Neuronal stem cell (in vitro differentiated cells): ENCODE measurements around the gene CARHSP1.
"Not testable (repeated sequence)": the region's sequence is repeated elsewhere in the genome, so short reads cannot be mapped to it uniquely, and the experiment has no call there.

Source experiments
- DNase-seq: peaks from one replicate; pipeline ENCODE4 v3.0.0-alpha.2; 2013; ENCODE audit warnings: low spot score
- H2AFZ ChIP-seq: one replicate; pipeline ENCODE4 v1.6.1; 2013; ENCODE audit warnings: mild to moderate bottlenecking, low read length, inconsistent platforms
- H2AK5ac ChIP-seq: 2 replicates; pipeline ENCODE4 v1.6.1; 2013; ENCODE audit warnings: low read depth, mild to moderate bottlenecking, inconsistent platforms, low read length, moderate library complexity, mixed read lengths
- H2BK120ac ChIP-seq: 2 replicates; pipeline ENCODE4 v1.6.1; 2013; ENCODE audit warnings: low read depth, mild to moderate bottlenecking, inconsistent platforms, low read length, moderate library complexity, mixed read lengths
- H2BK12ac ChIP-seq: one replicate; pipeline ENCODE4 v1.6.1; 2013; ENCODE audit warnings: low read length, inconsistent platforms
- H2BK15ac ChIP-seq: 2 replicates; pipeline ENCODE4 v1.6.1; 2013; ENCODE audit warnings: mild to moderate bottlenecking, low read length, inconsistent platforms, mixed read lengths
- H2BK5ac ChIP-seq: one replicate; pipeline ENCODE4 v1.6.1; 2013; ENCODE audit warnings: inconsistent platforms, mild to moderate bottlenecking, low read length, moderate library complexity
- H3K14ac ChIP-seq: one replicate; pipeline ENCODE4 v1.6.1; 2013; ENCODE audit warnings: low read length, inconsistent platforms
- H3K18ac ChIP-seq: 2 replicates; pipeline ENCODE4 v1.6.1; 2013; ENCODE audit warnings: low read length, inconsistent platforms
- H3K23ac ChIP-seq: 2 replicates; pipeline ENCODE4 v1.6.1; 2013; ENCODE audit warnings: low read depth, mild to moderate bottlenecking, mixed read lengths, low read length, inconsistent platforms; ENCODE audit not compliant: poor library complexity
- H3K27ac ChIP-seq: replicated peaks from 3 replicates; pipeline ENCODE4 v1.5.1; 2013; ENCODE audit warnings: low read length, inconsistent platforms
- H3K27me3 ChIP-seq, 3 experiments: 2 replicates each; pipeline ENCODE4 v1.6.1; 2013; ENCODE audit warnings: low read length in 3 of 3, mild to moderate bottlenecking in 2 of 3, inconsistent platforms in 1 of 3, low read depth in 1 of 3, mixed read lengths in 1 of 3, moderate library complexity in 1 of 3; ENCODE audit not compliant: control insufficient read depth in 3 of 3, insufficient read depth in 3 of 3
- H3K36me3 ChIP-seq, 2 donors: replicated peaks in 1 of 2; 2 replicates each; pipeline ENCODE4 v1.6.1; 2013; ENCODE audit warnings: low read length in 2 of 2; ENCODE audit not compliant: control insufficient read depth in 2 of 2, insufficient read depth in 2 of 2
- H3K4ac ChIP-seq: 2 replicates; pipeline ENCODE4 v1.6.1; 2013; ENCODE audit warnings: inconsistent platforms, mild to moderate bottlenecking, low read length, moderate library complexity
- H3K4me1 ChIP-seq, 2 donors: 1 replicate in 1 of 2; 2 replicates in 1 of 2; pipeline ENCODE4 v1.6.1; 2013; ENCODE audit warnings: low read length in 2 of 2, low read depth in 1 of 2; ENCODE audit not compliant: control insufficient read depth in 2 of 2, insufficient read depth in 1 of 2
- H3K4me2 ChIP-seq: one replicate; pipeline ENCODE4 v1.6.1; 2013; ENCODE audit warnings: mild to moderate bottlenecking, low read length, inconsistent platforms; ENCODE audit not compliant: insufficient read depth, poor library complexity, severe bottlenecking
- H3K4me3 ChIP-seq, 2 donors: 2 replicates each; pipeline ENCODE4 v1.5.1; 2013; ENCODE audit warnings: low read length in 2 of 2, mild to moderate bottlenecking in 2 of 2, inconsistent platforms in 1 of 2, moderate library complexity in 1 of 2
- H3K79me1 ChIP-seq: one replicate; pipeline ENCODE4 v1.6.1; 2013; ENCODE audit warnings: low read depth, mild to moderate bottlenecking, inconsistent platforms, low read length, moderate library complexity
- H3K9ac ChIP-seq: one replicate; pipeline ENCODE4 v1.6.1; 2013; ENCODE audit warnings: mild to moderate bottlenecking, low read depth, low read length, inconsistent platforms; ENCODE audit not compliant: poor library complexity
- H3K9me3 ChIP-seq, 2 donors: replicated peaks in 1 of 2; 2 replicates each; pipeline versions ENCODE3 to v1.6.1; 2013; ENCODE audit warnings: low read length in 2 of 2, mild to moderate bottlenecking in 2 of 2, inconsistent platforms in 1 of 2, low read depth in 1 of 2, mixed read lengths in 1 of 2, moderate library complexity in 1 of 2; ENCODE audit not compliant: control insufficient read depth in 2 of 2, insufficient read depth in 1 of 2
- H4K8ac ChIP-seq: one replicate; pipeline ENCODE4 v1.6.1; 2013; ENCODE audit warnings: low read depth, mild to moderate bottlenecking, inconsistent platforms, low read length, moderate library complexity
- H4K91ac ChIP-seq: one replicate; pipeline ENCODE4 v1.6.1; 2013; ENCODE audit warnings: low read length, low read depth, mild to moderate bottlenecking, inconsistent platforms; ENCODE audit not compliant: poor library complexity
- WGBS, 2 donors: extraction: QIAGEN DNeasy Blood & Tissue Kit; methylation state at CpG; one replicate each; pipeline ENCODE4 v1.1.7; 2013; ENCODE audit warnings: missing lambda C conversion rate in 2 of 2, mixed read lengths in 1 of 2; ENCODE audit not compliant: insufficient read length in 2 of 2, insufficient replicate concordance in 1 of 2; ENCODE audit errors: extremely low coverage in 2 of 2; 5-methylcytosine and 5-hydroxymethylcytosine counted together

The CARHSP1 gene

GRCh38 chr16:8869988-8870241 is 1.1 kb upstream of the CARHSP1 start:
- not testable (repeated sequence) for H3K36me3 ChIP-seq, H4K8ac ChIP-seq, H3K4me2 ChIP-seq, H3K23ac ChIP-seq, H3K9ac ChIP-seq, H2BK15ac ChIP-seq, H3K4me3 ChIP-seq, H3K27ac ChIP-seq, H2BK120ac ChIP-seq, DNase-seq, H3K14ac ChIP-seq, H4K91ac ChIP-seq, H3K9me3 ChIP-seq, H3K79me1 ChIP-seq, H3K27me3 ChIP-seq, H3K4ac ChIP-seq, H2AK5ac ChIP-seq, H2BK12ac ChIP-seq, H2BK5ac ChIP-seq, H3K18ac ChIP-seq
- Histone ChIP-seq H3K4me1 (peaks cover 11 to 19% of the 10 kb centered on the region in 2 donors), H2AFZ (peak overlapping the region; percentile 86)
- whole genome bisulfite sequencing, 2 donors, result no CpG with 5 or more reads among the region's 10 CpGs

- Histone ChIP-seq H3K36me3 (peaks cover 2 to 14% of the 10 kb centered on the region in 2 donors), H4K91ac (no peak overlapping the region), H2BK120ac (peak overlapping the region; percentile 50), H3K9me3 (no peaks in the 10 kb centered on the region), H2AK5ac (no peak overlapping the region), H3K27me3 (no peaks in the 10 kb centered on the region), H2BK15ac (peak overlapping the region; percentile 77), H3K4ac (no peak overlapping the region), H3K4me2 (peak overlapping the region; percentile 68), H3K18ac (peak overlapping the region; percentile 94), H3K14ac (no peak overlapping the region), H2BK5ac (peak overlapping the region; percentile 9), H3K23ac (peak overlapping the region; percentile 92), H3K79me1 (peaks cover 7% of the 10 kb centered on the region), H2AFZ (peak overlapping the region; percentile 86), H3K4me3 (peak overlapping the region; percentile 33 to 42), H3K4me1 (peaks cover 17 to 19% of the 10 kb centered on the region in 2 donors), H3K27ac (no peak overlapping the region), H3K9ac (no peak overlapping the region), H2BK12ac (no peak overlapping the region), H4K8ac (peak overlapping the region; percentile 57)
- DNase-seq, result no peak
- no CpG with 5 or more reads among the region's 37 CpGs for WGBS, 2 donors
Observed at GRCh38 chr16:8869212-8869987, 594 bp upstream of the CARHSP1 start.

- Histone ChIP-seq H3K23ac (peak overlapping the region; percentile 53), H4K91ac (no peak overlapping the region), H3K4ac (no peak overlapping the region), H2BK5ac (peak overlapping the region; percentile 27), H2BK120ac (no peak overlapping the region), H3K9me3 (peaks cover 0 to 2% of the 10 kb centered on the region in 2 donors), H2BK12ac (no peak overlapping the region), H3K14ac (peak overlapping the region; percentile 1), H3K27ac (peak overlapping the region; percentile 89), H3K9ac (peak overlapping the region; percentile 87), H2AFZ (peak overlapping the region; percentile 93), H3K79me1 (peaks cover 11% of the 10 kb centered on the region), H4K8ac (no peak overlapping the region), H3K4me1 (peaks cover 24 to 28% of the 10 kb centered on the region in 2 donors), H2AK5ac (peak overlapping the region; percentile 56), H3K36me3 (peaks cover 5 to 27% of the 10 kb centered on the region in 2 donors), H3K18ac (peak overlapping the region; percentile 95), H2BK15ac (no peak overlapping the region), H3K27me3 (no peaks in the 10 kb centered on the region), H3K4me2 (peak overlapping the region; percentile 97), H3K4me3 (peak overlapping the region; percentile 96)
- WGBS, 2 donors, result no CpG with 5 or more reads among the region's 16 CpGs
- DNase-seq, result no peak
Observed at GRCh38 chr16:8867932-8868415, 832 bp downstream of the CARHSP1 start.

GRCh38 chr16:8867216-8867931 is 1.4 kb downstream of the CARHSP1 start:
- Histone ChIP-seq H3K18ac (peak overlapping the region; percentile 95), H3K4me1 (peaks cover 24 to 28% of the 10 kb centered on the region in 2 donors), H2BK12ac (no peak overlapping the region), H4K8ac (no peak overlapping the region), H2BK120ac (no peak overlapping the region), H3K36me3 (peaks cover 5 to 32% of the 10 kb centered on the region in 2 donors), H3K4me3 (peak overlapping the region; percentile 96), H3K23ac (peak overlapping the region; percentile 81), H2AFZ (no peak overlapping the region), H2BK5ac (peak overlapping the region; percentile 27), H3K9ac (peak overlapping the region; percentile 93), H4K91ac (peak overlapping the region; percentile 64), H3K4ac (no peak overlapping the region), H2BK15ac (peak overlapping the region; percentile 22), H2AK5ac (peak overlapping the region; percentile 58), H3K14ac (peak overlapping the region; percentile 26), H3K27me3 (no peaks in the 10 kb centered on the region), H3K9me3 (peaks cover 0 to 2% of the 10 kb centered on the region in 2 donors), H3K79me1 (peaks cover 15% of the 10 kb centered on the region), H3K4me2 (peak overlapping the region; percentile 97), H3K27ac (peak overlapping the region; percentile 76)
- no CpG with 5 or more reads among the region's 35 CpGs for WGBS, 2 donors
- DNase-seq, result peak; percentile 44
